ENCODE data around the gene PDGFB.

Gene PDGFB

GRCh38 chr22:39181778-39182177, 63.0 kb downstream of the PDGFB start:
- no peak for TF ChIP-seq CTCF (IDR thresholded peaks at IDR 0.05; ENCODE audit: borderline replicate concordance, control extremely low read depth, extremely low read depth, insufficient read depth, missing control alignments)
- in situ Hi-C loops (cut with MboI; ENCODE audit: low sequenced_read_pairs, unreplicated experiment): no loop called here
- no peak for DNase-seq (ENCODE audit: low spot score)

DNA sequence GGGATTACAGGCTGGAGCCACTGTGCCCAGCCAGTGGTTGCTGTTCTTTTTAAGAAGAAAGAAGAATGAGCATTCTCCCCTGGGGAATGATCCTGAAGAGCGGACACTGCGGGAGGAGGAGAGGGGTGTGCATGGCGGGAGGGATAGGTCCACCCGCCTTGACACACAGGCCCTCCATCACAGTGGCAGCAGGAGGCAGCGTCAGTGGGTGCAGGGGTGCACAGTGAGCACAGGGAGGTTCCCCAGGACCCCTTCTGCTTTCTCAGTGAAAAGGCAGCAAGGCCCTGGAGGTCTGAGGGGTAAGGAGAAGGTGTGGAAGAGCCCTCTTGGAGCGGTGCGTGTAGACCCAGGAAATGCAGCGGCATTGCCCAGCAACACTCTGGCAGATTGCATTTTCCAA, 63.4 kb downstream of the PDGFB start:
- no peak for DNase-seq (ENCODE audit: low spot score)
- in situ Hi-C loops (cut with MboI; ENCODE audit: low sequenced_read_pairs, unreplicated experiment): no loop called here
- no peak for TF ChIP-seq CTCF (IDR thresholded peaks at IDR 0.05; ENCODE audit: borderline replicate concordance, control extremely low read depth, extremely low read depth, insufficient read depth, missing control alignments)

GRCh38 chr22:39179841-39180335, 64.9 kb downstream of the PDGFB start:
- no peak for TF ChIP-seq CTCF (IDR thresholded peaks at IDR 0.05; ENCODE audit: borderline replicate concordance, control extremely low read depth, extremely low read depth, insufficient read depth, missing control alignments)
- DNase-seq (ENCODE audit: low spot score): no peak
- in situ Hi-C loops (cut with MboI; ENCODE audit: low sequenced_read_pairs, unreplicated experiment): no loop called here

- no peak for DNase-seq (ENCODE audit: low spot score)
- no peak for TF ChIP-seq CTCF (IDR thresholded peaks at IDR 0.05; ENCODE audit: borderline replicate concordance, control extremely low read depth, extremely low read depth, insufficient read depth, missing control alignments)
- in situ Hi-C loops (cut with MboI; ENCODE audit: low sequenced_read_pairs, unreplicated experiment): no loop called here
Measured at GRCh38 chr22:39179401-39179827, 65.4 kb downstream of the PDGFB start.

DNA sequence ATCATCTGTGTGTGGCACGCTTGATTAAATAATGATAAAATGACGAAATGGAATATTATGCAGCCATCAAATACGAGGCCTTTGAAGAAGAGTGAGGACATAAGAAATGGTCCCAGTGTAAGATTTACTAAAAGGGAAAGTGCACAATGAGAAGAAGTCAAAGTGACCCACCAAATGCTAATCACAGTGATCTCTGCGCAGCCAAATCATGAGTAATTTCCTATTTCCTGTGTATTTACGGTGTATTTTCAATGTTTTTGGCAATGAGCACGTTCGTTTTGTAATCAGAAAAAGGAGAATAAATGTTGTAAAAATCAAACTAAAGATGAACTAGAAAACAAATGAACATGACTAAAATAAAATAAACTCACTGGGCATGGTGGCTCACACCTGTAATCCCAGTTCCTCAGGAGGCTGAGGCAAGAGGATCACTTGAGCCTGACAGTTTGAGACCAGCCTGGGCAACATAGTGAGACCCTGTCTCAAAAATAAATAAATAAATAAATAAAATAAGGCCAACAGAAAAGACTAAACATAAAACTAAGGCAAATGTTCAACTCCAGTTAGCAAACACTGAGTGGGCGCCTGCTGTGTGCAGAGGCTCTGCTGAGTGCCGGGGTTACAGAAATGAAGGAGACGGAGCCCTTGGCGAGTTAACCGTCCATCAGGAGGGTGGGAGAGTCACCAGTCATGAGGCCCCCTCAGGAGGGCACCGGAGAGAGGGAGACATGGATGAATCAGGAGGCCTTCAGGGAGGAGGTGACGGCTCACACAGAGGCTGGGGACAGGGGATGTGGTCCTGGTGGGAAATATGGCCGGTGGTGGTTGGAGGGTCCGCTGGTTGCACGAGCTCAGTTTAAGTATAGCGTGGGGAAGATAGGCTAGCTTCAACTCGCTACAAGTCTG, 66.3 kb downstream of the PDGFB start:
- in situ Hi-C loops (cut with MboI; ENCODE audit: low sequenced_read_pairs, unreplicated experiment): no loop called here
- no peak for DNase-seq (ENCODE audit: low spot score)
- no peak for TF ChIP-seq CTCF (IDR thresholded peaks at IDR 0.05; ENCODE audit: borderline replicate concordance, control extremely low read depth, extremely low read depth, insufficient read depth, missing control alignments)

GRCh38 chr22:39177791-39178190, 67.0 kb downstream of the PDGFB start:
- DNase-seq (ENCODE audit: low spot score): no peak
- in situ Hi-C loops (cut with MboI; ENCODE audit: low sequenced_read_pairs, unreplicated experiment): no loop called here
- no peak for TF ChIP-seq CTCF (IDR thresholded peaks at IDR 0.05; ENCODE audit: borderline replicate concordance, control extremely low read depth, extremely low read depth, insufficient read depth, missing control alignments)

All from GM13976 (cell line).